Fibroblast of peridontal ligament (primary cell): Measurements from ENCODE around the gene THAP3.

Experiments used
- DNase-seq: peaks from one replicate; pipeline ENCODE4 v3.0.0-alpha.2; 2010; ENCODE audit errors: extremely low read depth

THAP3 gene

DNA sequence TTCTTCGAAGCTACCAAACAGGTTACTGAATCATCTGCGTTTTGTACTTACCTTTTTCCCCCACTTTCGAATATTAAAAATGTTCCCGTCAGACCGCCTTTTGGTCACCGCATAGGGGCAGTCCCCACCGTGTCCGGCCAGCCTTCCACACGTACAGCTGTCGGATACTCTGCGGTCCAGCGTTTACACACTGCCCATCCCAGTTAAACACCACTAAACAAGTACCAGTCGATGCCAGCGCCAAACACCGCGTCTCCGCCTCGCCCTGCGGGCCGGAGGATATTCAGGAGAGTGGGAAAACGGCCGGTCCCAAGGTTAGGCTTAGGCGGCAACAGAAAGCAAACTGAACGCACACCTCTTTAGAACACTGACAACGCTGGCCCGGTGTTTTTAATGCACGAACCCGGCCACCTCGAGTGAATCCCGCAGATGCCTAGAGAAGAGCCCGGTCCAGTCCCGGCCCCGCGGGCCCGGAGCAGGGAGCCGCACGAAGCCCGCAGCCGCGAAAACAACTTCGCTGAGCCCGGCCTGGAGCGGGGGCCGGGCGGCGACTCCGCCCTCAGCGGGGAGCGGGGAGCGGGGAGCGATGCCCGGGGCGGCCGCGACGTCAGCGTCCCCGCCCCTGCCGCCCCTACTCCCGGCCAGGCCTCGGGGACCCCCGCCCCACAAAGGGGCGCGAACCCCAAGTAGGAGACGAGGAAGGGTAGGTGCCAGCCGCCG is 11.9 kb upstream of the THAP3 start:
- peak; percentile 36 for DNase-seq

DNA sequence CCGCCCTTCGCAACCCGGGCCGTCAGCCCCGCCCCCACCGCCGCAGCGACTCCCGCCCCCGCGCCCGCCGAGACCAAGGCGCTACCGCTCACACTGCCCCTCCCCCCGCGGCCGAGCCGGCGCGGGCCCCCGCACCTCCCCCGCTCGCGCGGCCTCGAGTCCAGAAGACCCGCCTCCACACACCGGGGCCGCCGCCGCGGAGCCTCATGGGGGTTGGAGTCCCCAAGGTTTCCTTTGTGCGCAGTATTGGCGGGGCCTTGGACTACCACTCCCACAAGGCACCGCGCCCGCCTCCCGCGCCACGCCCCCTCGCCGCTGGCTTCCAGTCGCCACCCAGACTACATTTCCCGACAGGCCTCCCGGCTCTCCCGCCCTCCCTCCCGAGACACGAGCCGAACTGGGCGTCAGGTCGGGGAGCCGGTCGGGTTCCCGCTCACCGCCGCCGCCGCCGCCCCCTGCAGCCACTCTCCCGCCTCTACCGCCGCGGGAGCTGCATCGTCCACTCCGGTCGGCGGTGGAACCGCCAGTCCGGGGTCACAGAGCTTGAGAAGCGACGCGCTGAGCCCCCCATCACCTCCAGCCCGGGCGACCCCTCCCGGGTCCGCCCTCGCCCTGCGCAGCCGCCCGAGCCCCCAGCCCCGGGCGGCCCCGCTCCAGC is 11.2 kb upstream of the THAP3 start, which contains the start of gene PHF13:
TSS of gene PHF13 (plus strand) at position 371 of the 658 bp plus-strand sequence. CDS start 336 bp downstream, outside the sequence.
- peak; percentile 98 for DNase-seq

DNA sequence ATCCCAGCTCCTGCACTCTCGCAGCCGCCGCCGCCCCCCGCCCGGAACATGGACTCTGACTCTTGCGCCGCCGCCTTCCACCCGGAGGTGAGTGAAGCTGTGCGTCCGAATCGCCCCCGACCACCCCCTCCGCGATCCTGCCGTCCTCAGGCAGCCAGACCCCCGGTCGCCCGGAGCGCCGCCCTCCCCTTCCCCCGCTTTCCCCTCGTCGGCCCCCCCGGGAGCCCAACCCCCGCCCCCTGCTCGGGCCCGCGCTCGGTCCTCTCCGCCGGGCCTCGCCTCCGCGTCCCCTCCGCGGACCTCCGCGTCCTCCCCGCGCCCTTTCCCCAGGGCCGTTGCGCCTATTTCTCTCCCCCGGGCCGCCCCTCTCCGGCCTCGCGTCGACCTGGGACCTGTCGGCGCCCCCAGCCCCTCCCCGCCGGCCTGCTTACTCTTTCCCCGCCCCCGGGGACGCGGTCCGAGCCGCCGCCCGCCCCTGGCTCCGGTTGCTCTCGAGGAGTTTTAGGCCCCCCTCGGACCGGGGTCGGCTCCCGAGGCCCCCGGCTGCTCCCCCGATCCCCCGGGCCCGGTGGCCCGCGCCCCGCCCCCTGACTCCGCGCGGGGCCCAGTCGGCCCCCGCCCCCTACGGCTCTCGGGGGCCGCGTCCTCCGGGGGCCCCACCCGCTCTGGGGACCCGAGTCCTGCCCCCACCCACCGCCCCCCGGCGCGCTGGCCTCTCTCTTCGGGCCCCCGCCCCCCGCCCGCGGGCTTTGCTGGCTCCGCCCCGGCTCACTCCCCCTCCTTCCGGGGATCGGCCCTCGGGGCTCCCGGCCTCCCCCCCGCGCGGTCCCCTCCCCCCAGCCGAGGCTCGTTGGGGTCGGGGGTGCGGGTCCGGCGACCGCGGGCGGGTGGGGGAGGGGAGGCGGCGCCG is 10.4 kb upstream of the THAP3 start:
- no peak for DNase-seq

DNA sequence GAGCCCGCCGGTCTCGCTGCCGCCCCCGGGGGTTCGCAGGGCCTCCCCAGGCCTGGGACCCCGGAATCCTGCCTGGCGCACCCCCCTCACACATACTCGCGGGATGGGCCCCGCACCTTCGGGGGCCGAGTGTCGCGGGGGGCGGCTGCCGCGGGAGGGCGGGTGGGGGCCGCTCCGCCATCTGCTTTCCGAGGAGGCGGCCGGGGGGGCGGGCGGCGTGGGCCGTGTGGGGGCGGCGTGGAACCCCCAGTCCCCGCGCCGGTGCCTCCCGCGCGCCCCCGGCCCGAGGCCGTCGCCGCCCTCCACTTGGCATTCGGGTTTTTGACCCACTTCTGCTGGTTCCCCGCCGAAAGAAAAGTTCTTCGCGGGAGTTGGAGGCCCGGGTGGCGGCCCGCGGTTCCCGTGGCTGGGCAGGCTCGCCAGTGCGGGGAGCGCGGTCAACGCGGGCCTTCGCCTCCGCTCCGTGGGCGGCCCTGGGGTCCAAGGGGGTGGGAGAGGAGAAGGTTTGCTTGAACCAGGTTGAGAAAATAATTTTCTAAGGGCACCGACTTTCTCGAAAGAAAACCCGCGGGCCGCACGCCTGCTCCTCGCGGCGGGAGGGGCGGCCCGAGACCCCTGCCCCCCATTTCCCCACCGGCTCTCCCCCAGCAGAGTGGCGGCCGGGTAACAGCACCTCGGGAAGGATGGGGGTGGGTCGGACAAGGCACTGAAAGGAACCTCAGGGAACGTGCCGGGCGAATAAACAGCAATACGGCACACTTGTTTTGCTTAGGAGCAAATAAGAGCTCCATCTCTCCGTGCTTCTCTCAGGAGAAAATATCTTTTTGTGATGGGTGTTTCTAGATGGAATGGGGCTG is 9.5 kb upstream of the THAP3 start:
- DNase-seq, result peak; percentile 12

DNA sequence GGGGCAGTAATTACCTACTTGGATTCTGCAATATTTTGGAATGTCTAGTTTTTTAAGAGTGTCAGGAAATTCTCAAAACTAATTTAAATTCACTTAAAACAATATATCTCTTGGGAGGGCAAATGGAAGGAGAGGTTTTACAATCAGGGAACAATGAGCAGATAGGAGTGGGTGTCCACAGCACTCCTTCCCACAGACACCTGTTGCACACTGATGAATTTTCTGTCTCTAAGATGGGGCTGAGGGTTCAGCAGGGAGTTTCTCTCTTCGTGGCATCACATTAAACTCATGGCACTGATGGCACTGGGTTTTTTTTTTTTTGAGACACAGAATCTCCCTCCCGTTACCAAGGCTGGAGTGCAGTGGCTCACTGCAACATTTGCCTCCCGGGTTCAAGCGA is 5.6 kb upstream of the THAP3 start:
- no peak for DNase-seq

DNA sequence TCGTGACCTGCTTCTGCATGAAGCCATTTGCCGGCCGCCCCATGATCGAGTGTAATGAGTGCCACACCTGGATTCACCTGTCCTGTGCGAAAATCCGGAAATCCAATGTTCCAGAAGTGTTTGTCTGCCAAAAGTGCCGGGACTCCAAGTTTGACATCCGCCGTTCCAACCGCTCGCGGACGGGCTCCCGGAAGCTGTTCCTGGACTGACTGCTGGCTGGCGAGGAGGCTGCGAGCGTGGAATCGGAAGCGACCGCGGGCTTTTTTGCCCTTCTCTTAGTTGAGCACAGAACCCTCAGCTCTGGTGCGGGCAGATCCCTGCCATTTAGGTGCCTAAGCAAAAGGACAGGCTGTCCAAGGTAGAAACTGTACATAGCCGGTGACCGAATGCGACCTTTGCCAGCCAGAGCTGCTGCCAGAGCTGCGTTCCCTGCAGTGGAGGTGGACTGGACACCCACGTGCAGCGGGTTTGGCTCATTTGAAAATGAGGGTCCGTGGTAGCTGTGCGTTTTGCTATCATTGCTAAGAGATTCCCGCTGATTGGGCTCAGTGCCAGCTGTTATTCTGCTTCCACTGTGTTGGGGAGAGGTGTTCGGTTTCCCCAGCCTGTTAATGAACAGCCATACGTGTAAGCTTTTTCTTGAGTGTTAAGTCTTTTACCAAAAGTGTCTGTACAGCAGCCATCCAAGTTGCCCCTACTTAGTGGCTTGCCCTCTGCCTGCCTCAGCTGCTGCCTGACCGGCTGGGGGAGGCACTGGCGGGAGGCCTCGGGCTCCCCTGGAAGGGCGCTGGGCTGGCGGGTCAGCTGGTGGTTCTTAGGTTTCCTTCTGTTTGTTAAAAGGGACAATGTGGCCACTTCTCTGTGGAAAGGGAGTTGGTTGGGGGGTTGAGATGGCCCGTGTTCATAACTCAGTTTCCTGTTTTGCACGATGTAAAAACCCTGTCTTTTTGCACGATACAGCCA is 3.0 kb upstream of the THAP3 start:
- no peak for DNase-seq

DNA sequence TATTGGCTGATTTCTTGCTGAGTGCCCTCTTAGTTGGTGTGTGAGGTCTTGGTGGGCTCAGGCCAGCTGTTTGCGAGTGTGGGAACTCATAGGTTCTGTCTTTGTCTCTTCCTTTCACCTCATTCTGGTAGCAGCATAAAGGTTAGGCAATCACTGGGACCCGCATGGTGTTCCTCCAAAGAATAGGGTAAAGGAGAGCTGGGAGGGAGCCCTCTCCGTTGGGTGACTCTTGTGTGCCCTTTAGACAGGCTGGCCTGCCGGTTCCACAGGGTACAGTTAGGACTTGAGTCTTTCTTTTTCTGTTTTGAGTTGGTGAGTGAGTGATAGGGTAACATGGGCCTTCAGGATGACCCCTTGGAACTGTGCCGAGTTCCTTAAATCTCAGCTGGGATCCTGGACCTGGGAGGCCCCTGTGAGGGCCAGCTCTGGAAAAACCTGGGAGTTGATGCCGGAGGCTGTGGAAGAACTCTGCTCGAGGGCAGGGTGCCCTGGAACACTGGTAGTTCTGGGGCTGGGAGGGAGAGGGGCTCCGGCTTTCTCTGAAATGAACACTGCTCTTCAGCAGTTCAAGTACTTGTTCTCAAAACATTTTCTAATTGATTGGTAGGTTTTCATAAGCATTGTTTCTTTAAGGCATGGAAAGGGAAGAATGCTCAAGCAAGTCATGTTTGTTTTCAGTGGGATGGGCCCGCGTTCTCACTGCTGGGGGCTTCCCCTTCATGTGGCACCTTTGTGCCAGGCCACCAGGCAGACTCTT is 2.1 kb upstream of the THAP3 start:
- DNase-seq, result no peak

DNA sequence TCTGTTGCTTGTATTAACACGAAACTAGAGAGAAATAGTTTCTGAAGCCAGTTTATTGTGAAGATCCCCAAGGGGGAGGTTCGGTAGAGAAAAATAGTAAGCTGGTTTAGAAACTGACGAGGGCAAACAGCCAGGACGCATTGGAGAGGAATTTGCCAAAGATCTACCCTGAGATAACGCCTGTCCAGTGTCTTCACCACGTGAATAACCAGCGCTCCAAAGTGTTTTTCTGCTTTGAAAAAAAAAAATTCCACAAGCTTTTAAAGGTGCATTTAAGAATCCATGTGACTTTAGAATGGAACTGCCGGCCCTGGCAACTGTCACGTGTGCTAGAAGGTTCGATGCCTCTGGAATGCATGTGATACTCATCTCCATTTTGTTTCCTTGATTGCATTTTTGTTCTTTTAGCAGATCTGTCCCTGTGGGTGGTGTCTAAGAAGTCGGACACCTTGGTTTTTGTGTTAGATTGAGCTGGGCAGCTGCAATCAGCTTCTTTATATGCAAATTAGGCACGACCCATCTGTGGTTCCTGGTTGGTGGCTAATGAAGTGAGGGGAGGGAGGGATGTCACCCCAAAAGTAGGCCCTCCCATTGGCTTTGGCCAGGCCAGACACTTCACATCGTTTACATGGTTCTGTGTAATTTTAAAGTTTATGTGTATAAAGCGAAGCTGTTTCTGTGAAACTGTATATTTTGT is 1.3 kb upstream of the THAP3 start:
- DNase-seq, result no peak

DNA sequence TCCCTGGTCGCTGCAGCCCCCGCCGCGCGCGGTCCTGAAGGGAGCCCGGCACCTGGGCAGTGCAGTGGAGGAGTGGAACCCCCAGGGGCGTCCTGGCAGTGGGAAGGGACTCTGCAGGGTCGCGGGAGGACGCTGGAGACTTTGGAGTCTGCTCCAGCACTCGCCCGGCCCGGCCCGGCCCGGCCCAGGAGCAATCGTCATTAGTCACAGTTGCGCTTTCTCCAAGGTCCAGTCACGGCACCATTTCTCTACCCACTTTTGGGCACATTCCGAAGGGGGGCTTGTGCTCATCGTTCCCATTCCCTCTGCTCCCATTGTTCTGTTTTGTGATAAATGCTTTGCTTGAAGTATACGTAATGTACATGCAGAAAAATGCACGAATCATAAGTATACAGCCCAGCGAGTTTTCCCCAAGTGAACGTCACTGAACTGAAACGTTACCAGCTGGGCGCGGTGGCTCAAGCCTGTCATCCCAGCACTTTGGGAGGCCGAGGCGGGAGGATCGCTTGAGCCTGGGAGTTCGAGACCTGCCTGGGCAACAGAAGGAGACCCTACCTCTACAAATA is 999 bp downstream of the THAP3 start:
- peak; percentile 86 for DNase-seq

DNA sequence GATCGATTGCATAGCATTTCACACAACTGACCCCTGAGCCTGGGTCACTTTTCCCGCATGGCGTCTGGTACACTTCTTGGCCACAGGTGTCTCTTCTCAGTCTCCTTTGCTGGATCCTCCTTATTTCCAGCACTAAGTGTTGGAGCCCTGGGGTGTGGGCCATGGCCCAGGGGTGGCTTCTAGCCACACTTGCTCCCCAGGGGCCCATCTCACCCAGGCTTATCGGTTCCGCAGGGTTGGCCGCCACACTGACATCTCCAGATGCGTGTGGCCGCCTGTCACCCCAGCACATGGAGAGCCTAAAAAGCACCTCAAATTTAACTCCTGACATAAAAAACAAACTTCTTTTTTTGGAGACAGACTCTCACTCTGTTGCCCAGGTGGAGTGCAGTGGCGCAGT is 2.4 kb downstream of the THAP3 start:
- no peak for DNase-seq

DNA sequence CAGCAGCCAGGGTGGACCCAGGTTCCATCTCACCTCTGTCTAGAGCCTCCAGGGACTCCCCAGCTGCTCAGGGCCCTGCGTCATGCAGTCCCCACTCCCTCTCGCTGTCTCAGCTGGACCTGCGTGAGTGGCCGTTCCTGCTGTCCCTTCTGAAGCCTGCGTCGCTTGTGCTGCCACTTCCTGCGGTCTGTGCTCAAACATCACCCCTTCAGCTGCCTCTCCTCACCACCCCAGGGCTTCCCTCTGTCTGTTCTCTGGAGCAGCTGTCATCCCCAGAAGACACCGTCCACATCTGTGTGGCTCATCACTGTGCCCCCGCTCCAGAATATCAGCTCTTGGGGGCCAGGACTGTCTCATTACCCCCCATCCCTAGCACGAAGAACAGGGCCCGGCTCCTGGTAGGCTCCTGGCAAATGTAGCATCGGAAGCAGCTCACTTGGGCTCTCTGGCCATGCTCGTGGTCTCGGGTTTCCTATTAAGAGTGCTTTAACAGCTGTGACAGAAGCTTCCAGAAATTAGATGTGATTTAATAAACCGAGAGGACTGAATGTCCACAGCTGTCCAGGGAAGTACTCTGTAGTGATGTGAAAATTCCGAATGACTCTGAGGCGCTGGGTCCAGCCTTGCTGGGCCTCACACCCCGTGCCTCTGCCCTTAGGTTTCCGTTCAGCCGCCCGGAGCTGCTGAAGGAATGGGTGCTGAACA is 3.3 kb downstream of the THAP3 start:
- no peak for DNase-seq

DNA sequence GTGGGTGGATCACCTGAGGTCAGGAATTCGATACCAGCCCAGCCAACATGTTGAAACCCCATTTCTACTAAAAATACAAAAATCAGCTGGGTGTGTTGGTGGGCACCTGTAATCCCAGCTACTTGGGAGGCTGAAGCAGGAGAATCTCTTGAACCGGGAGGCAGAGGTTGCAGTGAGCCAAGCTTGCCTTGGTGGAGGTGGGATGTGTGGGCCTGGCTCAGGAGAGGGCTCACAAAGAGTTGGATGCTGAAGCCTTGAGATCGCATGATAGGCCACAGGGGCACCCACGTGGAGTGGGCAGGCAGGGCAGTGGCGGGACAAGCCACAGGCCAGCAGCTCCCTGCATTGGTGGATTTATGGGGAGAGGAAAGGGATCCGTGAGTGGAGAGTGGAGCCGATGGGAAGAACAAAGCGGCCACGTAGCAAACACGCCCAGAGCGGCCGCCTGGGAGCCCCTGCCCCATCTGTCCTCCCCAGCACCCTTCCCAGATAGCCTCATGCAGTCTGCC is 4.4 kb downstream of the THAP3 start:
- no peak for DNase-seq

DNA sequence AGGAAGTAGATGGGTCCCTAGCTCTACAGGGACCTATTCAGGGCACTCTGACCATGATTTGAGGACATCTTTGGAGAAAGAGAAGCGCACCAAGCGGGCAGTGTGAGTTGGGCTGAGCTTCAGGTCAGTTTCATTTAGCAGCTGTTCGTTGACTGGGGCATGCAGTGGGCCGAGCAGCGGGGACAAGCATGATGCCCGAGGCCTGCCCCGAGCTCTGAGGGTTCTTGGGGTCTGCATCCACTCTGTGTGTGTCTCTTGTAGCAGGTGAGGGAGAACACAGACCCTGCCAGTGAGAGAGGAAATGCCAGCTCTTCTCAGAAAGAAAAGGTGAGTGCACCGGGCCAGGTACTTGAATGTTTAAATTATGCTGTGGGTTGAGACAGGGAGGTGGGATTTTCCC is 5.4 kb downstream of the THAP3 start:
- no peak for DNase-seq

DNA sequence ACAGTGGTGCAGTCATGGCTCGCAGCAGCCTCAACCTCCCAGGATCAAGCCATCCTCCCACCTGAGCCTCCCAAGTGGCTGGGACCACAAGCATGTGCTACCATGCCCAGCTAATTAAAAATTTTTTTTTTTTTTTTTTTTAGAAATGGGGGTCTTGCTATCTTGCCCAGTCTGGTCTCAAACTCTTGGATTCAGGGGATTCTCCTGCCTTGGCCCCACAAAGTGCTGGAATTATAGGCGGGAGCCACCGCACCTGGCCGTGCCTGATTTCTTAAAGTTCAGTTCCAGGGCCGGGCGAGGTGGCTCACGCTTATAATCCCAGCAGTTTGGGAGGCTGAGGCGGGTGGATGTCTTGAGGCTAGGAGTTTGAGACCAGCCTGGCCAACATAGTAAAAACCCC is 6.4 kb downstream of the THAP3 start:
- DNase-seq, result no peak

DNA sequence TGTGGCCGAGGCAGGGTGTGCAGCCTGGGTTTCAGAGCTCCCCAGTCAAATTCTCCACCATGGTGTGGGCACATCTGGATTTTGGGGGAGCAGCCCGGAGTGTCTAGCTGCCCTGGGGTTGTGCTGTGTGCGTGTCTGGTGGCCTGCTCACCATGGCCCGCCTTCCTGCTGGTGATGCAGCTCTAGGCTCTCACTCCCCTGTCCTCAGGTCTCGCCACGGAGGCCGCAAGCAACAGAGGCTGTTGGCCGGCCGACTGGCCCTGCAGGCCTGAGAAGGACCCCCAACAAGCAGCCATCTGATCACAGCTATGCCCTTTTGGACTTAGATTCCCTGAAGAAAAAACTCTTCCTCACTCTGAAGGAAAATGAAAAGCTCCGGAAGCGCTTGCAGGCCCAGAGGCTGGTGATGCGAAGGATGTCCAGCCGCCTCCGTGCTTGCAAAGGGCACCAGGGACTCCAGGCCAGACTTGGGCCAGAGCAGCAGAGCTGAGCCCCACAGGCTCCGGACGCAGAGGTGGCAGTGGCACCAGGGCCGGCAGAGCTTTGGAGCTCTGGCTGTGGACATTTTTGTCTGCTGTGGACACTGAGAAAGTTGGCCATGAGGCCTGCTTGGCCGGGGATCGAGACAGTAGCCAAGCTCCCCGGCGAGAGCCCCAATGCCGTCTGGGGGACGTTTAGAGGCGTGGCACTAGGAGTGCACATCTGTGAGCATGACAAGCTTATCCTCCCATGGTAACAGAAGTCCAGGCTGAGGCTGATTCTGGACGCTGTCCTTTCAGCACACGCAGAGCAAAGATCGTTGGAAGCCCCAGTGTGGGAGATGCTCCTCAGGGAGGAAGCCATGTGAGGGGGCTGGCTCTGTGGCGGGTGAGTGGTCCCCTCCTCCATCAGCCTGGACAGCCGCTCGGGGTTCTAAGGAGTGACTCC is 8.2 kb downstream of the THAP3 start:
- no peak for DNase-seq

DNA sequence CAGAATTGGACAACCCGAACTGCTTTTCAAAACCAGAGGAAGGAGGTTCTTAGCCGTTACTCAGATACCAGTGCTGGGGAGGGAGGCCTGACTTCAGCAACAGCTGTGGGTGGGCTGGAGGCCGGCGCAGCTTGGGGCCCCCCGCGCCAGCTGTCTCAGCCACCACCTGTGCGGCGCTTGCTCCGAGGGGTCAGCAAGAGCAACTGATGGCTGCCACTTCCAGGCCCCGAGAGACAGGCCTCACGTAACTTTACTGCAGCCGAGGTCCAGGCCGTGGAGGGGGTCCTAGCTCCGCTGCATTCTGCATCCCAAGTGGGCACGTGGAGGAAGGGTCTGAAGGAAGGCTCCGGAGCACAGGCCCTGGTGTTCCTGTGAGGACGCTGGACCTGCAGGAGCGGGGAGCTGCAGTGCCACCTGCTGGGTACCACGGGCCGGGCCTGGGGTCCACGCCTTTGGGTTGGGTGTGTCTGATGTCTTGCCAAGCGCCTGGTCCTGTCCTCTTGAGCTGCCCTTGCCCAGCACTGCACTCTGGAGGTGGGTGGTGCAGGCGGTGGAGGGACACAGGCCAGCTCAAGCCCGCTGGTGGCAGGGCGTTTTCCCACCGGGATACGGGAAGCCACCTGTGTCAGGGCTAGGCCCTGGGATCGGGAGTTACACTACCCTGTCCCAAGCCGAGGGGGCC is 9.8 kb downstream of the THAP3 start:
- DNase-seq, result no peak
